K562 (cell line): ENCODE results near the gene SEMA5A. TPM values are rescaled to one million over a fixed set of nuclear protein-coding genes. Genes with fewer than 3 reads are reported as not detected.

Experiments
- ATAC-seq: fragments of 200-7000 bp; cut with Tn5 transposase; 3 replicates; pipeline ENCODE4 v1.9.1; 2020; ENCODE audit warnings: moderate library complexity
- BruUV-seq: library from RNA; stranded (reverse); fragments of 400-500 nt; replicated peaks from 2 replicates; lab custom pipeline; 2021; lab: Mats Ljungman, UMichigan
- CTCF ChIA-PET: fragments of 300-600 bp; formaldehyde crosslinking; extraction: SDS; loops from one replicate; lab custom pipeline; 2021; ENCODE audit warnings: low intra/inter-chr PET ratio; lab: Yijun Ruan, JAX
- POLR2A ChIA-PET: fragments of 300-600, 350-650 bp; sonication (Branson Sonifier 250); formaldehyde crosslinking; extraction: SDS; loops from one replicate; lab custom pipeline; 2021; ENCODE audit warnings: antibody characterized with exemption, inconsistent platforms; lab: Yijun Ruan, JAX
- DNase-seq, 4 experiments: peaks; one replicate each; pipeline versions ENCODE4 v3.0.0 to v3.0.0-alpha.2; 2011 to 2018; ENCODE audit warnings: low spot score in 3 of 4, mixed read lengths in 3 of 4; ENCODE audit errors: extremely low read depth in 1 of 4
- FAIRE-seq: peaks from 2 replicates; lab custom pipeline; 2011; peaks lifted over from hg19 to GRCh38; lab: Jason Lieb, UNC
- H2AFZ ChIP-seq: 2 replicates; pipeline ENCODE4 v1.6.0; 2011; ENCODE audit warnings: low read depth, low read length, control low read depth, inconsistent platforms
- H3K27ac ChIP-seq: fragments of 200-600 bp; 3 replicates; pipeline ENCODE4 v1.8.0; 2011; ENCODE audit warnings: low read depth, mild to moderate bottlenecking, control low read depth, inconsistent platforms, low read length, moderate library complexity, mixed read lengths; ENCODE audit errors: extremely low read depth
- H3K27me3 ChIP-seq, 2 experiments: fragments of 300-600 bp in 1 of 2; 2 replicates in 1 of 2; 3 replicates in 1 of 2; pipeline versions ENCODE4 v1.6.0 to v1.8.0; 2011; ENCODE audit warnings: inconsistent platforms in 2 of 2, low read length in 2 of 2, mild to moderate bottlenecking in 1 of 2, mixed read lengths in 1 of 2, moderate library complexity in 1 of 2; ENCODE audit not compliant: control insufficient read depth in 2 of 2, insufficient read depth in 2 of 2
- H3K36me3 ChIP-seq: fragments of 300-600 bp; 3 replicates; pipeline ENCODE4 v1.8.0; 2011; ENCODE audit warnings: mild to moderate bottlenecking, low read length, inconsistent platforms; ENCODE audit not compliant: control insufficient read depth, insufficient read depth
- H3K4me1 ChIP-seq, 2 experiments: fragments of 200-600 bp in 1 of 2; replicated peaks in 1 of 2; 2 replicates in 1 of 2; 3 replicates in 1 of 2; pipeline versions ENCODE4 v1.5.1 to v1.8.0; 2011; ENCODE audit warnings: inconsistent platforms in 2 of 2, low read length in 2 of 2, mild to moderate bottlenecking in 1 of 2, mixed read lengths in 1 of 2, moderate library complexity in 1 of 2; ENCODE audit not compliant: control insufficient read depth in 2 of 2, insufficient read depth in 2 of 2
- H3K4me2 ChIP-seq: 2 replicates; pipeline ENCODE4 v1.6.1; 2011; ENCODE audit warnings: low read length, control low read depth, inconsistent platforms, mixed read lengths; ENCODE audit not compliant: insufficient read depth
- H3K4me3 ChIP-seq: fragments of 200-600 bp; sonication (generic), shearing (Covaris generic); 2 replicates; pipeline ENCODE4 v1.5.1; 2016; ENCODE audit warnings: control low read depth, inconsistent platforms
- H3K79me2 ChIP-seq: fragments of 200-600 bp; 3 replicates; pipeline ENCODE4 v1.8.0; 2011; ENCODE audit warnings: low read length, inconsistent platforms; ENCODE audit not compliant: control insufficient read depth, insufficient read depth
- H3K9ac ChIP-seq, 2 experiments: 2 replicates each; pipeline versions ENCODE4 v1.6.0 to v1.6.1; 2011; ENCODE audit warnings: low read depth in 2 of 2, low read length in 2 of 2, control low read depth in 1 of 2, inconsistent platforms in 1 of 2, mild to moderate bottlenecking in 1 of 2, mixed read lengths in 1 of 2; ENCODE audit not compliant: insufficient read depth in 1 of 2
- H3K9me1 ChIP-seq: one replicate; pipeline ENCODE4 v1.6.0; 2011; ENCODE audit warnings: inconsistent platforms, mild to moderate bottlenecking, low read length, moderate library complexity; ENCODE audit not compliant: control insufficient read depth, insufficient read depth
- H3K9me3 ChIP-seq: replicated peaks from 2 replicates; pipeline ENCODE4 v1.5.1; 2011; ENCODE audit warnings: low read depth, low read length, inconsistent platforms; ENCODE audit not compliant: control insufficient read depth, insufficient read depth
- H4K20me1 ChIP-seq: replicated peaks from 2 replicates; pipeline ENCODE4 v1.6.1; 2011; ENCODE audit warnings: low read length, inconsistent platforms, mixed read lengths; ENCODE audit not compliant: control insufficient read depth, insufficient read depth
- CHD2 ChIP-seq: IDR thresholded peaks from 2 replicates; pipeline ENCODE4 v1.6.1; 2011; ENCODE audit warnings: low read depth, low read length
- HNRNPL ChIP-seq: fragments of 200-400 bp; formaldehyde crosslinking; IDR thresholded peaks from 2 replicates; pipeline ENCODE4 v1.6.1; 2017; ENCODE audit warnings: low read depth, mild to moderate bottlenecking, low read length
- KDM1A ChIP-seq, 2 experiments: fragments of 450-650 bp; IDR thresholded peaks; 2 replicates each; pipeline ENCODE4 v1.6.1; 2016; ENCODE audit warnings: mild to moderate bottlenecking in 2 of 2
- KLF13 ChIP-seq: fragments of 450-650 bp; IDR thresholded peaks from 2 replicates; pipeline ENCODE4 v1.6.1; 2016; ENCODE audit warnings: missing genetic modification characterization, low read depth, mild to moderate bottlenecking, missing compliant biosample characterization, moderate library complexity, borderline replicate concordance
- MCM3 ChIP-seq: fragments of 450-650 bp; IDR thresholded peaks from 2 replicates; pipeline ENCODE4 v1.6.1; 2016
- NR2C1 ChIP-seq, 2 experiments: fragments of 450-650 bp; IDR thresholded peaks; 2 replicates each; pipeline ENCODE4 v1.6.1; 2017; ENCODE audit warnings: mild to moderate bottlenecking in 2 of 2, antibody characterized with exemption in 1 of 2, inconsistent platforms in 1 of 2, missing compliant biosample characterization in 1 of 2, missing genetic modification characterization in 1 of 2
- RHOXF2B ChIP-seq: fragments of 250-450 bp; sonication (Bioruptor Pico); conservative IDR thresholded peaks from 2 replicates; pipeline ENCODE4 v1.5.1; 2021
- TCF3 ChIP-seq: sonication (generic); formaldehyde crosslinking; IDR thresholded peaks from 2 replicates; pipeline ENCODE4 v1.4.0; 2020; ENCODE audit warnings: mild to moderate bottlenecking, missing genetic modification reagents
- WGBS: fragments of 100-300 bp; shearing (Covaris generic); methylation state at CpG from one replicate; pipeline ENCODE4 v1.1.6; 2016; ENCODE audit warnings: low coverage, mixed read lengths; ENCODE audit not compliant: insufficient coverage; ENCODE audit errors: missing lambda C conversion rate; 5-methylcytosine and 5-hydroxymethylcytosine counted together
- in situ Hi-C: fragments of 300-500 bp; cut with MboI; formaldehyde crosslinking; loops from 4 replicates; pipeline ENCODE4 v1.15.0; 2018; ENCODE audit warnings: inconsistent platforms, mixed read lengths
- intact Hi-C: fragments of 100-400 bp; cut with micrococcal nuclease; formaldehyde crosslinking; loops from 2 replicates; pipeline ENCODE4 v1.14.2; 2022
- polyA plus RNA-seq, 8 experiments: library from polyadenylated mRNA; depleted of rRNA in 4 of 8; stranded (reverse) in 5 of 8; unstranded in 3 of 8; fragments of >200 nt; fragmentation: Nextera tagmentation in 2 of 8; fragmentation: Illumina TruSeq in 1 of 8; extraction: Ambion mirVana in 2 of 8; extraction: Trizol in 1 of 8; gene quantifications; 2 replicates each; pipeline versions ENCODE4 v1.2.1 to v1.2.3, GENCODE V29; 2011 to 2014; ENCODE audit warnings: inconsistent platforms in 1 of 8, missing spikeins in 1 of 8
- total RNA-seq, 7 experiments: library from RNA; depleted of rRNA in 6 of 7; stranded (reverse); fragments of >200 nt in 6 of 7; fragmentation: Illumina TruSeq in 2 of 7; extraction: Trizol in 2 of 7; gene quantifications; 2 replicates each; pipeline versions ENCODE4 v1.2.1 to v1.2.3, GENCODE V29; 2011 to 2021; ENCODE audit warnings: low replicate concordance in 1 of 7
- TF ChIP-seq, protein P1 (sequence below): fragments of 200-800 bp; sonication (Bioruptor generic); IDR thresholded peaks from 2 replicates; pipeline ENCODE4 v1.6.1; 2017; ENCODE audit warnings: missing genetic modification characterization, missing compliant biosample characterization
- TF ChIP-seq, protein P2 (sequence below): fragments of 250-450 bp; sonication (Bioruptor Pico); IDR thresholded peaks from 2 replicates; pipeline ENCODE4 v1.4.0; 2020; ENCODE audit warnings: mild to moderate bottlenecking, moderate library complexity
- TF ChIP-seq, protein P3 (sequence below), 3 experiments: IDR thresholded peaks in 2 of 3; conservative IDR thresholded peaks in 1 of 3; 2 replicates each; pipeline ENCODE4 v1.5.1; 2011 to 2012; ENCODE audit warnings: low read length in 3 of 3, mild to moderate bottlenecking in 3 of 3, control low read depth in 2 of 3, improper control_type of control experiment in 1 of 3, inconsistent platforms in 1 of 3, low read depth in 1 of 3, mixed read lengths in 1 of 3, moderate library complexity in 1 of 3; ENCODE audit not compliant: insufficient read depth in 2 of 3

SEMA5A gene
- total and polyA plus RNA-seq, 9 of the 15 experiments (the other 6 are each of a cell fraction or from before 2014, with no cell fraction given), result 0.02 TPM; not detected in 8

DNA sequence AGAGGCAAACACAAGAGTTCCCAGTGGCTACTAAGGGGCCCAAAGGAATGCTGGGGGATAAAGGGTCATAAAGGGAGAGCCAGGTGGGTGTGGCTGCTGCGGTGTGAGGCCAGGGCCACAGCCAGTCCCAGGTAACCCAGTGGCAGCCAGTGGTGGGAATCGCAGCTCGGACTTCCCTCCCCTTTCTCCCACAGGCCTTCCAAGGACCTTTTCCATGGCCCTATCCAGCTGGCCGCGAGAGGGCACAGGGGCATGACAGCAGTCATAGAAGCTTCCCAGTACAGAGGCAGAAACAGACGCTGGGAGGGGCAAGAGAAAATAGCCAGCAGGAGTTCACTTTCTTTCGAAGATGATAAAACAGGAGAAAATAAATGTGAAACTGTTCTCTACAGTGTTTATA is 257.6 kb downstream of the SEMA5A start (continued):
- no peak for TF ChIP-seq KDM1A (IDR thresholded peaks at IDR 0.05)
- TF ChIP-seq, all 486 proteins: peak for 0

DNA sequence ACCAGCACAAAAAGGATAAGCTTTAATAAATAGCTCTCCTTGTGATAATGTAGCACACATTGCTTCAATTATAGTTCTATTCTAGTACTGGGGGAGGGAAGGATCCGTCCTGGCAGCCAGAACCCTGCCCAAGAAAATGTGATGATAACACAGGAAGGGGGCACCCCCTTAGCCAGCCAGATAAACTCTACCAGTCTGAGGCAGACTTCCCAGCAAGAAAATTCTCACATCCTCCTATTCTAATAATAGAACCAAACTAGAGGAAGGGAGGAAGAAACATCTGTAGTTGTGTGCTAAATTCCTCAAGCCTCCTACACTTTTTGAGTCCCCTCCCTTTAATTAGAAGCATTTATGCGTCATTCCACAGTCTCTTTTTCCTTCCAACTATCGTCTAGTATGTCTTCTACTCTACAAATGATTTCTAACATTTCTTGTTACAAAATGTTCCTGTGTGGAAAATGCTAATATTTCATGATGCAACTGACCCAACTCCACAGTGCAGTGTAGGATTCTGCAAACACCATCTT is 261.0 kb downstream of the SEMA5A start:
- no peak overlapping the region for H3K9ac ChIP-seq
- POLR2A ChIA-PET, result interaction anchor here (0.8 kb wide), 1 partner anchor 332 kb away, joined by 3 read pairs; no protein-coding TSS in a partner anchor
- in situ Hi-C loops (no loop called here), intact Hi-C loops (no loop called here)
- H3K9me3 ChIP-seq, result no peaks in the 10 kb centered on the region
- H3K36me3 ChIP-seq, result no peaks in the 10 kb centered on the region
- H3K9me1 ChIP-seq, result no peaks in the 10 kb centered on the region
- 8% methylated on average over 3 of the region's 3 CpGs for WGBS
- FAIRE-seq, result no peak
- no peak overlapping the region for H3K27ac ChIP-seq
- H3K4me2 ChIP-seq, result no peak overlapping the region
- ATAC-seq, result no peak
- no peaks in the 10 kb centered on the region for H3K27me3 ChIP-seq
- H3K79me2 ChIP-seq, result no peaks in the 10 kb centered on the region
- H4K20me1 ChIP-seq, result no peaks in the 10 kb centered on the region
- CTCF ChIA-PET, result no interaction called here
- no peaks in the 10 kb centered on the region for H3K4me1 ChIP-seq
- BruUV-seq, result no TSS peak
- DNase-seq, result no peak
- no peak overlapping the region for H2AFZ ChIP-seq
- no peak overlapping the region for H3K4me3 ChIP-seq
- TF ChIP-seq, protein P1, sequence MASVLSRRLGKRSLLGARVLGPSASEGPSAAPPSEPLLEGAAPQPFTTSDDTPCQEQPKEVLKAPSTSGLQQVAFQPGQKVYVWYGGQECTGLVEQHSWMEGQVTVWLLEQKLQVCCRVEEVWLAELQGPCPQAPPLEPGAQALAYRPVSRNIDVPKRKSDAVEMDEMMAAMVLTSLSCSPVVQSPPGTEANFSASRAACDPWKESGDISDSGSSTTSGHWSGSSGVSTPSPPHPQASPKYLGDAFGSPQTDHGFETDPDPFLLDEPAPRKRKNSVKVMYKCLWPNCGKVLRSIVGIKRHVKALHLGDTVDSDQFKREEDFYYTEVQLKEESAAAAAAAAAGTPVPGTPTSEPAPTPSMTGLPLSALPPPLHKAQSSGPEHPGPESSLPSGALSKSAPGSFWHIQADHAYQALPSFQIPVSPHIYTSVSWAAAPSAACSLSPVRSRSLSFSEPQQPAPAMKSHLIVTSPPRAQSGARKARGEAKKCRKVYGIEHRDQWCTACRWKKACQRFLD (CRISPR knock-in tag), result no peak
- TF ChIP-seq MCM3 (no peak), NR2C1 (IDR thresholded peaks at IDR 0.05) (no peak), NR2C1 (tag; IDR thresholded peaks at IDR 0.05) (no peak), CHD2 (no peak), HNRNPL (no peak), RHOXF2B (CRISPR knock-in tag) (no peak), TCF3 (CRISPR knock-in tag) (no peak), KLF13 (tag) (no peak)
- TF ChIP-seq, protein P2, sequence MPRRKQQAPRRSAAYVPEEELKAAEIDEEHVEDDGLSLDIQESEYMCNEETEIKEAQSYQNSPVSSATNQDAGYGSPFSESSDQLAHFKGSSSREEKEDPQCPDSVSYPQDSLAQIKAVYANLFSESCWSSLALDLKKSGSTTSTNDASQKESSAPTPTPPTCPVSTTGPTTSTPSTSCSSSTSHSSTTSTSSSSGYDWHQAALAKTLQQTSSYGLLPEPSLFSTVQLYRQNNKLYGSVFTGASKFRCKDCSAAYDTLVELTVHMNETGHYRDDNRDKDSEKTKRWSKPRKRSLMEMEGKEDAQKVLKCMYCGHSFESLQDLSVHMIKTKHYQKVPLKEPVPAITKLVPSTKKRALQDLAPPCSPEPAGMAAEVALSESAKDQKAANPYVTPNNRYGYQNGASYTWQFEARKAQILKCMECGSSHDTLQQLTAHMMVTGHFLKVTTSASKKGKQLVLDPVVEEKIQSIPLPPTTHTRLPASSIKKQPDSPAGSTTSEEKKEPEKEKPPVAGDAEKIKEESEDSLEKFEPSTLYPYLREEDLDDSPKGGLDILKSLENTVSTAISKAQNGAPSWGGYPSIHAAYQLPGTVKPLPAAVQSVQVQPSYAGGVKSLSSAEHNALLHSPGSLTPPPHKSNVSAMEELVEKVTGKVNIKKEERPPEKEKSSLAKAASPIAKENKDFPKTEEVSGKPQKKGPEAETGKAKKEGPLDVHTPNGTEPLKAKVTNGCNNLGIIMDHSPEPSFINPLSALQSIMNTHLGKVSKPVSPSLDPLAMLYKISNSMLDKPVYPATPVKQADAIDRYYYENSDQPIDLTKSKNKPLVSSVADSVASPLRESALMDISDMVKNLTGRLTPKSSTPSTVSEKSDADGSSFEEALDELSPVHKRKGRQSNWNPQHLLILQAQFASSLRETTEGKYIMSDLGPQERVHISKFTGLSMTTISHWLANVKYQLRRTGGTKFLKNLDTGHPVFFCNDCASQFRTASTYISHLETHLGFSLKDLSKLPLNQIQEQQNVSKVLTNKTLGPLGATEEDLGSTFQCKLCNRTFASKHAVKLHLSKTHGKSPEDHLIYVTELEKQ (CRISPR knock-in tag), result no peak
- TF ChIP-seq, protein P3, sequence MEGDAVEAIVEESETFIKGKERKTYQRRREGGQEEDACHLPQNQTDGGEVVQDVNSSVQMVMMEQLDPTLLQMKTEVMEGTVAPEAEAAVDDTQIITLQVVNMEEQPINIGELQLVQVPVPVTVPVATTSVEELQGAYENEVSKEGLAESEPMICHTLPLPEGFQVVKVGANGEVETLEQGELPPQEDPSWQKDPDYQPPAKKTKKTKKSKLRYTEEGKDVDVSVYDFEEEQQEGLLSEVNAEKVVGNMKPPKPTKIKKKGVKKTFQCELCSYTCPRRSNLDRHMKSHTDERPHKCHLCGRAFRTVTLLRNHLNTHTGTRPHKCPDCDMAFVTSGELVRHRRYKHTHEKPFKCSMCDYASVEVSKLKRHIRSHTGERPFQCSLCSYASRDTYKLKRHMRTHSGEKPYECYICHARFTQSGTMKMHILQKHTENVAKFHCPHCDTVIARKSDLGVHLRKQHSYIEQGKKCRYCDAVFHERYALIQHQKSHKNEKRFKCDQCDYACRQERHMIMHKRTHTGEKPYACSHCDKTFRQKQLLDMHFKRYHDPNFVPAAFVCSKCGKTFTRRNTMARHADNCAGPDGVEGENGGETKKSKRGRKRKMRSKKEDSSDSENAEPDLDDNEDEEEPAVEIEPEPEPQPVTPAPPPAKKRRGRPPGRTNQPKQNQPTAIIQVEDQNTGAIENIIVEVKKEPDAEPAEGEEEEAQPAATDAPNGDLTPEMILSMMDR (IDR thresholded peaks at IDR 0.05 in 2 of 3, conservative IDR thresholded peaks at IDR 0.05 in 1 of 3; ENCODE audit: insufficient read depth in 2 of 3, low read depth in 1 of 3, low read length in 3 of 3), result no peak
